Kidney epithelial cell (primary cell): ENCODE results near the gene PIP4K2B. TPM values are rescaled to one million over a fixed set of nuclear protein-coding genes. Genes with fewer than 3 reads are reported as not detected.
"Not testable (repeated sequence)": the region's sequence is repeated elsewhere in the genome, so short reads cannot be mapped to it uniquely, and the experiment has no call there.

Source experiments
- DNase-seq: peaks from one replicate; pipeline ENCODE4 v3.0.0-alpha.2; 2010; ENCODE audit warnings: low read depth
- H3K27me3 ChIP-seq: 2 replicates; pipeline ENCODE4 v1.6.0; 2011; ENCODE audit warnings: low read length; ENCODE audit not compliant: control insufficient read depth, insufficient read depth
- H3K36me3 ChIP-seq: 2 replicates; pipeline ENCODE4 v1.5.1; 2011; ENCODE audit warnings: low read length; ENCODE audit not compliant: control insufficient read depth, insufficient read depth
- H3K4me3 ChIP-seq: 2 replicates; pipeline ENCODE4 v1.5.1; 2011; ENCODE audit warnings: low read depth, mild to moderate bottlenecking, control low read depth, low read length
- CTCF ChIP-seq: IDR thresholded peaks from 2 replicates; pipeline ENCODE4 v1.5.1; 2011; ENCODE audit warnings: mild to moderate bottlenecking, moderate library complexity, low read length, control low read depth, inconsistent platforms; ENCODE audit not compliant: insufficient read depth, poor library complexity, severe bottlenecking
- total RNA-seq: library from RNA; depleted of rRNA; stranded (reverse); fragments of >200 nt; gene quantifications from 2 replicates; pipeline ENCODE4 v1.2.3, GENCODE V29; 2015

The PIP4K2B gene
- total RNA-seq, 1 donor from 2014 or later: 34.8 TPM

- no peaks in the 10 kb centered on the region for H3K36me3 ChIP-seq
- TF ChIP-seq CTCF: no peak
Observed at GRCh38 chr17:38727736-38728135, 71.6 kb downstream of the PIP4K2B start.

GRCh38 chr17:38726145-38726544, 73.2 kb downstream of the PIP4K2B start:
- H3K27me3 ChIP-seq, H3K4me3 ChIP-seq, DNase-seq, H3K36me3 ChIP-seq: not testable (repeated sequence)

More at GRCh38 chr17:38727736-38728135, 71.6 kb downstream of the PIP4K2B start:
- Histone ChIP-seq H3K4me3 (no peak overlapping the region), H3K27me3 (no peaks in the 10 kb centered on the region)
- DNase-seq: no peak

GRCh38 chr17:38725066-38725465, 74.3 kb downstream of the PIP4K2B start:
- TF ChIP-seq CTCF: no peak
- no peak for DNase-seq
- Histone ChIP-seq H3K36me3 (no peaks in the 10 kb centered on the region), H3K4me3 (no peak overlapping the region), H3K27me3 (no peaks in the 10 kb centered on the region)

DNA sequence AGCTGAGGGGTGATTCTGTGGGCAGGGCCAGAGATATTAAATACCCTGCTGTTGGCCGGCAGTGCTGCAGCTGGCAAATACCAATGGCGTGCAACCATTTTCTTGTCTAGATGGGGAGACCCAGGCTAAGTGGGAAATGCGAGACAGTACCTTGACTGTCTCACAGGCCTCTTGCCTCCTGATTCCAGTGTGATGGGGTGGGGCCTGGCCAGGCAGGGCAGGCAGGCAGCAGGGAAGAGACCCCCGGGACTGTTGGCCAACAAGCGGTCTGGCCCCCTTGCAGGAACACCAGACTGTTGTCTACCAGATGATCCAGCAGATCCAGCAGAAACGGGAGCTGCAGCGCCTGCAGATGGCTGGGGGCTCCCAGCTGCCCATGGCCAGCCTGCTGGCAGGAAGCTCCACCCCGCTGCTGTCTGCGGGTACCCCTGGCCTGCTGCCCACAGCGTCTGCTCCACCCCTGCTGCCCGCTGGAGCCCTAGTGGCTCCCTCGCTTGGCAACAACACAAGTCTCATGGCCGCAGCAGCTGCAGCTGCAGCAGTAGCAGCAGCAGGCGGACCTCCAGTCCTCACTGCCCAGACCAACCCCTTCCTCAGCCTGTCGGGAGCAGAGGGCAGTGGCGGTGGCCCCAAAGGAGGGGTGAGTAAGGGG, 74.9 kb downstream of the PIP4K2B start:
- H3K4me3 ChIP-seq: no peak overlapping the region
- TF ChIP-seq CTCF: no peak
- H3K36me3 ChIP-seq: no peaks in the 10 kb centered on the region
- no peaks in the 10 kb centered on the region for H3K27me3 ChIP-seq
- no peak for DNase-seq

DNA sequence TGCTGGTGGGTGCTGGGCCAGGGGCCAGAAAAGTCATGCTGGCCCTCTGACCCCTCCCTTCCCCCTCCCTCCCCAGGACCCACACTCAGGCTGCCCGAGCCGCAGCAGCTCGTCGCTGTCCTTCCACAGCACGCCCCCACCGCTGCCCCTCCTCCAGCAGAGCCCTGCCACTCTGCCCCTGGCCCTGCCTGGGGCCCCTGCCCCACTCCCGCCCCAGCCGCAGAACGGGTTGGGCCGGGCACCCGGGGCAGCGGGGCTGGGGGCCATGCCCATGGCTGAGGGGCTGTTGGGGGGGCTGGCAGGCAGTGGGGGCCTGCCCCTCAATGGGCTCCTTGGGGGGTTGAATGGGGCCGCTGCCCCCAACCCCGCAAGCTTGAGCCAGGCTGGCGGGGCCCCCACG, 77.6 kb downstream of the PIP4K2B start:
- TF ChIP-seq CTCF: no peak

GRCh38 chr17:38720941-38721340, 78.4 kb downstream of the PIP4K2B start:
- no peak for TF ChIP-seq CTCF
- H3K36me3 ChIP-seq: peaks cover 2% of the 10 kb centered on the region
- no peak overlapping the region for H3K4me3 ChIP-seq
- no peaks in the 10 kb centered on the region for H3K27me3 ChIP-seq
- DNase-seq: no peak

More for the DNA sequence above, 77.6 kb downstream of the PIP4K2B start:
- Histone ChIP-seq H3K36me3 (peaks cover 2% of the 10 kb centered on the region), H3K27me3 (no peaks in the 10 kb centered on the region), H3K4me3 (no peak overlapping the region)
- no peak for DNase-seq
